ENCODE results near the gene PNMA8C.

DNA sequence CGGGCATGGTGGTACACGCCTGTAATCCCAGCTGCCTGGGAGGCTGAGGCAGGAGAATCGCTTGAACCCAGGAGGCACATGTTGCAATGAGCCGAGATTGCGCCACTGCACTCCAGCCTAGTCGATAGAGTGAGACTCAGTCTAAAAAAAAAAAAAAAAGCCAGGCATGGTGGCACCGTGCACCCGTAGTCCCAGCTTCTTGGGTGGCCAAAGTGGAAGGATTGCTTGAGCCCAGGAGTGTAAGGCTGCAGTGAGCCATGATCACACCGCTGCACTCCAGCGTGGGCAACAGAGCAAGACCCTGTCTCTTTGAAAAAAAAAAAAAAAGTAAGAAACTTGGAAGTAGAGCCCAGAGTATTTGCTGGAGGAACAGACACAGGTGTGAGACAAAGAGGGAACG lies 43.1 kb downstream of the PNMA8C start:
- TF ChIP-seq, protein P1, sequence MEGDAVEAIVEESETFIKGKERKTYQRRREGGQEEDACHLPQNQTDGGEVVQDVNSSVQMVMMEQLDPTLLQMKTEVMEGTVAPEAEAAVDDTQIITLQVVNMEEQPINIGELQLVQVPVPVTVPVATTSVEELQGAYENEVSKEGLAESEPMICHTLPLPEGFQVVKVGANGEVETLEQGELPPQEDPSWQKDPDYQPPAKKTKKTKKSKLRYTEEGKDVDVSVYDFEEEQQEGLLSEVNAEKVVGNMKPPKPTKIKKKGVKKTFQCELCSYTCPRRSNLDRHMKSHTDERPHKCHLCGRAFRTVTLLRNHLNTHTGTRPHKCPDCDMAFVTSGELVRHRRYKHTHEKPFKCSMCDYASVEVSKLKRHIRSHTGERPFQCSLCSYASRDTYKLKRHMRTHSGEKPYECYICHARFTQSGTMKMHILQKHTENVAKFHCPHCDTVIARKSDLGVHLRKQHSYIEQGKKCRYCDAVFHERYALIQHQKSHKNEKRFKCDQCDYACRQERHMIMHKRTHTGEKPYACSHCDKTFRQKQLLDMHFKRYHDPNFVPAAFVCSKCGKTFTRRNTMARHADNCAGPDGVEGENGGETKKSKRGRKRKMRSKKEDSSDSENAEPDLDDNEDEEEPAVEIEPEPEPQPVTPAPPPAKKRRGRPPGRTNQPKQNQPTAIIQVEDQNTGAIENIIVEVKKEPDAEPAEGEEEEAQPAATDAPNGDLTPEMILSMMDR (IDR thresholded peaks at IDR 0.05; ENCODE audit: low read depth, low read length) = no peak
- no peak for TF ChIP-seq EZH2phosphoT487 (IDR thresholded peaks at IDR 0.05; ENCODE audit: low read depth)

Data from OCI-LY3 (cell line).